ENCODE data around the gene MANSC1. TPM values are rescaled to one million over a fixed set of nuclear protein-coding genes. Genes with fewer than 3 reads are reported as not detected.

MANSC1 gene
- polyA plus RNA-seq, 3 donors: 0.24 to 2.3 (median 1.5) TPM

DNA sequence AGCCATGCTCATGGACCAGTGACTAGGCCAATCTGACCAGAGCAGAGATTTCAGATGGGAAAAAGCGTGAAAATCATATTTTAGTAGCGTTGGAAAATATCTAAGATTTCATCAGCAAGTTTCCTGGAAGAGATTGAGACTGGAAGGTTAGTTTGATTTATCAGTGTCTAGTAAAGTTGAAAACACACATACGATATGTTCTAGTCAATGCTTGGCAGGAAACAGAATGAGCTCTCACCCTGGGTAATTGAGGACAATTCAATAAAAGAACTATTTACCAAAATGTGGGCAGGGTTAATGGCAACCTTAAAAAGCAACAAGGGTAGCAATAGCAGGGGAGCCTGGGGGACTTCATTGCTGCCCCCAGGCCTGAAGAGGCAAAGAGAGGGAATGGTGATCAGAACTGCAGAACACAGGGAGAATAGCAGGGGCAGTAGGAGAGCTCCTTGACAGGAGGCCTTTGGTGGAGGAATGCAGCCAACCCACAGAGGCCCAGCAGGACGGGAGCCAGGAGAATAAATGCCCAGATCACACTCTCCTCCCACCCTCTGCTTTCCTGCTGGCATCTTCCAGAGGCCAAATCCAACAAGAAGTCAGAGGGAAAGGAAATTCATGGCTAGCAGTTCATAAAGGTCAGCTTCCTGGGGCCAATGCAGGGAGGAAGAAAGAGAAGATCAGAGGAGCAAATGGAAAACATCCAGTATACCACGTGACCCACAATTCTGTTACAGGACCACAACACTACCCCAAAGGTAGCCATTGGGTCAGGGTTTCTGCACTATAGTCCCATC lies 55.6 kb downstream of the MANSC1 start:
- WGBS (ENCODE audit: insufficient coverage): 86% methylated on average over 2 of the region's 5 CpGs
- H3K4me1 Mint-ChIP-seq: no peaks in the 10 kb centered on the region
- Histone ChIP-seq H3K4me3 (replicated peaks in 1 of 3; ENCODE audit: low read depth in 2 of 3, low read length in 3 of 3) (no peak overlapping the region), H4K20me1 (ENCODE audit: insufficient read depth, low read length) (no peaks in the 10 kb centered on the region), H2AFZ (ENCODE audit: insufficient read depth, low read depth, low read length, poor library complexity, severe bottlenecking) (no peak overlapping the region), H3K27ac (ENCODE audit: low read depth in 1 of 2, low read length in 2 of 2) (no peak overlapping the region), H3K4me2 (replicated peaks; ENCODE audit: extremely low read depth, low read length, poor library complexity, severe bottlenecking) (no peak overlapping the region), H3K9ac (ENCODE audit: insufficient read depth, low read length, poor library complexity, severe bottlenecking) (no peak overlapping the region), H3K27me3 (ENCODE audit: control insufficient read depth in 2 of 2, insufficient read depth in 2 of 2, low read length in 2 of 2) (no peaks in the 10 kb centered on the region), H3K4me1 (ENCODE audit: control insufficient read depth in 1 of 2, insufficient read depth in 2 of 2, low read length in 2 of 2) (no peaks in the 10 kb centered on the region), H3K36me3 (replicated peaks in 1 of 2; ENCODE audit: control insufficient read depth in 1 of 2, insufficient read depth in 2 of 2, low read length in 2 of 2) (no peaks in the 10 kb centered on the region), H3K79me2 (ENCODE audit: insufficient read depth, low read length) (no peaks in the 10 kb centered on the region), H3K9me3 (replicated peaks in 1 of 2; ENCODE audit: control insufficient read depth in 1 of 2, insufficient read depth in 1 of 2, low read length in 2 of 2) (no peaks in the 10 kb centered on the region)
- no peak overlapping the region for H3K4me3 Mint-ChIP-seq
- H3K9me3 Mint-ChIP-seq: peaks cover 0 to 4% (median 2%) of the 10 kb centered on the region in 7 donors
- no peak for DNase-seq
- H3K36me3 Mint-ChIP-seq: no peaks in the 10 kb centered on the region
- no peak for TF ChIP-seq CTCF (IDR thresholded peaks at IDR 0.05)
- no peak overlapping the region for H3K27ac Mint-ChIP-seq
- peaks cover 2 to 8% (median 5%) of the 10 kb centered on the region in 3 donors for H3K27me3 Mint-ChIP-seq (ENCODE audit: low read depth in 3 of 3)
- intact Hi-C loops (cut with micrococcal nuclease): no loop called here

GRCh38 chr12:12290206-12290605 lies 59.8 kb downstream of the MANSC1 start:
- H3K36me3 Mint-ChIP-seq: no peaks in the 10 kb centered on the region
- 90% methylated on average over 1 of the region's 1 CpG for WGBS (ENCODE audit: insufficient coverage)
- DNase-seq: no peak
- no peaks in the 10 kb centered on the region for H3K27me3 ChIP-seq (ENCODE audit: control insufficient read depth in 2 of 2, insufficient read depth in 2 of 2, low read length in 2 of 2)
- no peak overlapping the region for H3K4me2 ChIP-seq (replicated peaks; ENCODE audit: extremely low read depth, low read length, poor library complexity, severe bottlenecking)
- no peak overlapping the region for H3K4me3 ChIP-seq (replicated peaks in 1 of 3; ENCODE audit: low read depth in 2 of 3, low read length in 3 of 3)
- intact Hi-C loops (cut with micrococcal nuclease): no loop called here
- H4K20me1 ChIP-seq (ENCODE audit: insufficient read depth, low read length): no peaks in the 10 kb centered on the region
- no peak overlapping the region for H3K27ac Mint-ChIP-seq
- no peak overlapping the region for H3K27ac ChIP-seq (ENCODE audit: low read depth in 1 of 2, low read length in 2 of 2)
- no peak for TF ChIP-seq CTCF (IDR thresholded peaks at IDR 0.05)
- H3K27me3 Mint-ChIP-seq (ENCODE audit: low read depth in 3 of 3): peaks cover 0 to 9% (median 6%) of the 10 kb centered on the region in 3 donors
- H3K4me1 ChIP-seq (ENCODE audit: control insufficient read depth in 1 of 2, insufficient read depth in 2 of 2, low read length in 2 of 2): no peaks in the 10 kb centered on the region
- H2AFZ ChIP-seq (ENCODE audit: insufficient read depth, low read depth, low read length, poor library complexity, severe bottlenecking): no peak overlapping the region
- H3K9me3 Mint-ChIP-seq: peaks cover 0 to 8% (median 2%) of the 10 kb centered on the region in 7 donors
- H3K4me1 Mint-ChIP-seq: no peaks in the 10 kb centered on the region
- no peaks in the 10 kb centered on the region for H3K79me2 ChIP-seq (ENCODE audit: insufficient read depth, low read length)
- H3K9ac ChIP-seq (ENCODE audit: insufficient read depth, low read length, poor library complexity, severe bottlenecking): no peak overlapping the region
- H3K9me3 ChIP-seq (replicated peaks in 1 of 2; ENCODE audit: control insufficient read depth in 1 of 2, insufficient read depth in 1 of 2, low read length in 2 of 2): no peaks in the 10 kb centered on the region
- no peak overlapping the region for H3K4me3 Mint-ChIP-seq
- no peaks in the 10 kb centered on the region for H3K36me3 ChIP-seq (replicated peaks in 1 of 2; ENCODE audit: control insufficient read depth in 1 of 2, insufficient read depth in 2 of 2, low read length in 2 of 2)
